ENCODE measurements around the gene NAXD.
"Not testable (repeated sequence)": the region's sequence is repeated elsewhere in the genome, so short reads cannot be mapped to it uniquely, and the experiment has no call there.

NAXD gene

GRCh38 chr13:110646442-110647364 is 31.4 kb downstream of the NAXD start:
- DNase-seq, result no peak

- no peak for DNase-seq
Observed at GRCh38 chr13:110647365-110647737, 32.0 kb downstream of the NAXD start.

GRCh38 chr13:110648146-110648819 is 32.9 kb downstream of the NAXD start:
- DNase-seq, result no peak

- DNase-seq, result no peak
Observed at GRCh38 chr13:110648848-110649421, 33.6 kb downstream of the NAXD start.

- no peak for DNase-seq
Observed at GRCh38 chr13:110649551-110649950, 34.2 kb downstream of the NAXD start.

- DNase-seq, result no peak
Observed at GRCh38 chr13:110650436-110650835, 35.1 kb downstream of the NAXD start.

GRCh38 chr13:110651271-110651670 is 35.9 kb downstream of the NAXD start:
- DNase-seq, result no peak

- DNase-seq, result no peak
Observed at GRCh38 chr13:110651726-110652230, 36.4 kb downstream of the NAXD start.

- DNase-seq, result no peak
Observed at GRCh38 chr13:110652231-110652730, 36.9 kb downstream of the NAXD start.

- DNase-seq, result no peak
Observed at GRCh38 chr13:110652764-110653163, 37.4 kb downstream of the NAXD start.

GRCh38 chr13:110653271-110653670 is 37.9 kb downstream of the NAXD start:
- no peak for DNase-seq

GRCh38 chr13:110653851-110654250 is 38.5 kb downstream of the NAXD start:
- no peak for DNase-seq

GRCh38 chr13:110657196-110657595 is 41.9 kb downstream of the NAXD start:
- no peak for DNase-seq

- DNase-seq, result not testable (repeated sequence)
Observed at GRCh38 chr13:110658218-110658911, 43.0 kb downstream of the NAXD start.

- no peak for DNase-seq
Observed at GRCh38 chr13:110661256-110661655, 45.9 kb downstream of the NAXD start.

GRCh38 chr13:110662091-110662490 is 46.7 kb downstream of the NAXD start:
- no peak for DNase-seq

GRCh38 chr13:110662777-110663443 is 47.6 kb downstream of the NAXD start:
- no peak for DNase-seq

- no peak for DNase-seq
Observed at GRCh38 chr13:110663491-110663890, 48.1 kb downstream of the NAXD start.

- no peak for DNase-seq
Observed at GRCh38 chr13:110664041-110664440, 48.7 kb downstream of the NAXD start.

GRCh38 chr13:110664673-110665072 is 49.3 kb downstream of the NAXD start:
- DNase-seq, result no peak

GRCh38 chr13:110665491-110666254 is 50.3 kb downstream of the NAXD start:
- no peak for DNase-seq

GRCh38 chr13:110666255-110666533 is 50.8 kb downstream of the NAXD start:
- no peak for DNase-seq

Measured in DMS 273 treated with DMSO at 0.1 percent for 48 hours (cell line).